Measurements from ENCODE around the gene PRDM11.
"Not testable (repeated sequence)": the region's sequence is repeated elsewhere in the genome, so short reads cannot be mapped to it uniquely, and the experiment has no call there.

Gene PRDM11

DNA sequence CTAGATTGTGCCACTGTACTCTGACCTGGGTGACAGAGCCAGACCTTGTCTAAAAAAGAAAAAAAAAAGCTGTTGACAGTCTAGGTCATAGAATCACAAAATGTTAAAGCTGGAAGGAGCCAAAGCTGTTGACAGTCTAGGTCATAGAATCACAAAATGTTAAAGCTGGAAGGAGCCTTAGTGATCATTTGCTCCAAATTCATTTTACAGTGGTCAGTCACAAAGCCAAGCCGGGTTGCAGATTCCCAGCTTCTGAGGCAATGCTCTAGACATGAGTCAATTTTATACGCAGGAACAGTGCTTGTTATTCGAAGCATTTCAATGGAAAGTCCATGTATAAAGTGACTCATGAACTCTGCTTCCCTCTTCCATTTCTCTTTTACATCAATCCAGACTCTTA lies 92.3 kb downstream of the PRDM11 start:
- no peak for DNase-seq

DNA sequence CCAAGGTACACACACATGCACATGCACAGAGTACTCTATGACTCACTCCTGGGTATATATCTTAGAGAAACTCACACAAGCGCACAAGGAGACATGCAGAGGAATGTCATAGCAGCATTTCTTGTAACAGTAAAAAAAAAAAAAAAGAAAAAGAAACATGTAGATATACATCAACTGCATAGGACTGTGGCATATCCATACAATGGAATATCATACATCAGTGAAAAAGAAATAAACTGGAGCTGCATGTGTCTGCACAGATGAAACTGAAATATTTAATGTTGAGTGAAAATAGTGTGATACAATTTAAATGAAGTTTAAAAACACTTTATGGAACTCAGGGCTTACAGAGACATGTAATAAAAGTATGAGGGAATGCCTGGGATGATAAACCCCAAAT lies 93.3 kb downstream of the PRDM11 start:
- no peak for DNase-seq

DNA sequence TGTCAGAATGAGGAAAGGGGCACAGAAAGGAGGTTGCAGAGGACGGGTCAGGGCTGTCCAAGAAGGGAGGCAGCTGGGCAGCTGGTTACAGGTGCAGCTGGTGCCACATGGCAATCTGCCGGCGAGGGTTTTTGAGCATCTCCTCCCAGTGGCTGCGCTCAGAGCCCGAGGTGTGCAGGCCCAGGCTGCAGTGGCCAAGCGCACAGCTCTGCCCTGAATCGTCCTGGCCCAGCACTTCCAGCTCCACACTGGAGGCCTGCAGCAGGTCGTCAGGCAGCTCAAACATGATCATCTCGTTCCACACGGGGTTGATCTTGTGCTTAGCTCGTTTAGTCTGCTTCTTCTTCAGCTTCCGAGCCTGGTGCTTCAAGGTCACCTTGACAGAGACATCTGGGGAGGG lies 97.5 kb downstream of the PRDM11 start:
- DNase-seq = no peak

DNA sequence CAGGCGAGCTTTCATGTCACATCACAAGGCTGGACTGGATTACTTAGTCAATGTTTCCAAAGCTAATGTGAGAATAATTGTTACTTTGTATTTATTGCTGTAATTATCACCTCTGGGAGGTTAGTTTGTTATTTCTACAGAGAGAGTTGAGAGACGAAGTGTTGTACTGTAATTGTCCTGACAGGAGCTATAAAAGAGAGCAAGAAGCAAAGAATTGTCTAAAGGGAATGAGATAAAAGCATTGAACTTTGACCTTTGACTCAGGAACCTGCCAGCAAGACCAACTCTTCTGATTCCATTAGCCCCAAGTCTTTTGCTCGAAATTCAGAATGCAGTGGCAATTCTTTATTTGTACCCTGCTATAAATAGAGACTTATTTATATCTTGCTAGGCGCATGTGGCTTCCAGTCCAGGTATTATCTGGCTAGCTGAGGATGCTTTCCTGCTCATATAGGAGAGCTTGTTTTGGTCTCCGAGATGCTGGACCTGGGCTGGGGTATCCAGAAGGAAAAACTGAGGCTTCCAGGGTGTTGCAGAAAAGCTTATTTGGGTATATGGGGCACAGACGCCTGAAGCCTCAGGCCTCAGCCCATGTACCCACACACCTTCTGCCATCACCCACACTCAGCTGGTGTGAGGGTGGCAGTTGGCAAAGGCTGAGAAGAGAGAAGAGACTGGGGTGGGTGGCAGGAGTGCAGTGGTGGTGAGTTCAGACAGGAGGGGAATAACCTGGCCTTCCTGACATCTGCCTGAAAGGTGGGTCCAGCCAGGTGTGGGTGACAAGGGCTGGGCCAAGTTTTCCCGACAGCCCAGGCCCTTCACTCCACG lies 99.0 kb downstream of the PRDM11 start:
- DNase-seq = no peak

DNA sequence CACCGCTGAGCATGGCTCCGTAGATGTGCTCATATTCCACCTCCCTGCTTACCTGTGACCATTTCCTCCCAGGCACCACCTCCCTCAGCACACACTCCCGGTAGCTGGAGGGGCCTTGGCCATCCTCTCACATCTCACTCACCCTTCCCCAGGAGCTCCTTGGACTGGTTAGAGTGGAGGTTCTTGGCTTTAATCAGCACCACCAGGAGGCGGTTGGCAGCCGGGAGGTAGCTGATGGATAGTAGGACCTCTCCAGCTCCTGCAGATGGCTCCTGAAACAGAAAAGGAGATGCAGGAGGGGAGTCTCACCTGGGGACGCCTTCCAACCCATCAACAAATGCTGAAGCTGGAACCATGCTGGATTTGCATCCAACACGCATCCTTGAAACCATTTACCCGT lies 99.8 kb downstream of the PRDM11 start:
- no peak for DNase-seq

DNA sequence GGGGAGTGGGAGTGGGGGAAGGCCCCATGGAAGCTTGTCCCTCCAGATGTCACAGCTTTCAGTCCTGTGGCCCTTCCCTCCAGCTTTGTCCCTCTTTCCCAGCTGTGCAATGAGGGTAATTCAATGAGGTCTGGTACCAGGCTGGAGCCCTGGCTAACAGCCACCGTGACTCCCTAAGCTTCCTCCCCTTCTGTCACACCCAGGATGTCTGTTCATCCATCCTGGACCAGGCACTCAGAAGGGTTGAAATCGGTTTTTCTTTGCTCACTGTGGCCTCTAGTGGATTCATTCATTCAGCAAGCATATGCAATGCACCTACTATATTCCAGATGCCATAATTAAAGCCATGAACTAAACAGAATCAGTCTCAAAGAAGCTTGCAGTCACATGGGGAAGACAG lies 101.0 kb downstream of the PRDM11 start:
- no peak for DNase-seq

DNA sequence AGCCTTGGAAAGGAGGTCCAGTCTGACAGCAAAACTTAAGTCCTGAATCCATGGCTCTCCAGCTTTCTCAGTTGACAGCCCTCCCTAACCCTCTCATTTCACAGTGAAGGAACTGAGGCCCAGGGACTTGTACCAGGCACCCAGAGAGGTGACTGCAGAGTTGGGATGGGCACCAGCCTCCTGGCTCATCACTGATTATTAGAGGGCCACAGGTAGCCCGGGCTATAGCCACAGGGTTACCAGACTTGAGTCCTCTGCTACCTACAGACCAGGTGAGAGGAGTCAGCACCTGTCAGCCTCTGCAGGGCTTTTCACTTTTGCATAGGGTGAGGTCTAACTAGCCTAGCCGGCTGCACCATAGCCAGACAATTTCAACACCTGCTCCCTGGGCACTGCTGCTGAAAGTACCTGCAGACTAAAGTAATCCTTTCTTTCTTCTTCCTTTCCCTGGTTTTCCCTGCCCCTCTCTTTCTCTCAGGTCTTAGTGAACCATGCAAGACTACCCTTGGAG lies 102.1 kb downstream of the PRDM11 start:
- DNase-seq = no peak

DNA sequence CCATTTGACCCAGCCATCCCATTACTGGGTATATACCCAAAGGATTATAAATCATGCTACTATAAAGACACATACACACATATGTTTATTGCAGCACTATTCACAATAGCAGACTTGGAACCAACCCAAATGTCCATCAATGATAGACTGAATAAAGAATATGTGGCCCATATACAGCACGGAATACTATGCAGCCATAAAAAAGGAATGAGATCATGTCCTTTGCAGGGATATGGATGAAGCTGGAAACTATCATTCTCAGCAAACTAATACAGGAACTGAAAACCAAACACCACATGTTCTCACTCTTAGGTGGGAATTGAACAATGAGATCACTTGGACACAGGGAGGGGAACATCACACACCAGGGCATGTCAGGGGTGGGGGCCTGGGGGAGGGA lies 102.9 kb downstream of the PRDM11 start:
- not testable (repeated sequence) for DNase-seq

DNA sequence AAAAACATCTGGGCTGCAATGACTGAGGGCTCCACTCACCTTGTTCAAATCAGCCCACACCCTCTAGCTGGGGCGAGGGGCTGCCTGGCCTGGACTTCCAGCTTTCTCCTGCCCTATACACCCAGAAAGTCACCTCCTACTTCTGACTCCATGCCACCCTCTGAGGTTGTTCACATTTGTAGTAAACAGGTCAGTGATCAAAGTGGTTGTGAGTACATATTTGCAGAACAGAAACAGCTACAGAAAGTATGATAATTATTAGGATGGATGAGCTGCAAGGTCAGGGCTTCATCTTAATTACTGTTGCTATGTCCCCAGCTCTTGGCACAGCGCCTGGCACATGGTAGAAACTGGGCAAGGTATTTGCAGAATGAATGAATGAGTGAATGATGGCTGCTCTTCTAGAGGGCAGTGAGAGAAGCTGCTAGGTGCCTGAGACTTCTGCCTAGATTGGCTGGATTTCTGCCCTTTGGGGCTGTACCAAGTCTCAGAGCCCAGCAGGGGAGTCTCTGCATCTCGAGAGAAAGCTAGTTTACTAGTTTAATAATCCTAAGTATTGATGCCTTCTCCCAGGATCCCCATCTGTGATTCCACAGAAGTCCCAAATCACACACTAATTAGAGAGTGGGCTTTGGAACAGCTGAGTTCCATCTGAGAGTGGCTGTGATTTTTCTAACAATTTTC lies 103.7 kb downstream of the PRDM11 start:
- no peak for DNase-seq

DNA sequence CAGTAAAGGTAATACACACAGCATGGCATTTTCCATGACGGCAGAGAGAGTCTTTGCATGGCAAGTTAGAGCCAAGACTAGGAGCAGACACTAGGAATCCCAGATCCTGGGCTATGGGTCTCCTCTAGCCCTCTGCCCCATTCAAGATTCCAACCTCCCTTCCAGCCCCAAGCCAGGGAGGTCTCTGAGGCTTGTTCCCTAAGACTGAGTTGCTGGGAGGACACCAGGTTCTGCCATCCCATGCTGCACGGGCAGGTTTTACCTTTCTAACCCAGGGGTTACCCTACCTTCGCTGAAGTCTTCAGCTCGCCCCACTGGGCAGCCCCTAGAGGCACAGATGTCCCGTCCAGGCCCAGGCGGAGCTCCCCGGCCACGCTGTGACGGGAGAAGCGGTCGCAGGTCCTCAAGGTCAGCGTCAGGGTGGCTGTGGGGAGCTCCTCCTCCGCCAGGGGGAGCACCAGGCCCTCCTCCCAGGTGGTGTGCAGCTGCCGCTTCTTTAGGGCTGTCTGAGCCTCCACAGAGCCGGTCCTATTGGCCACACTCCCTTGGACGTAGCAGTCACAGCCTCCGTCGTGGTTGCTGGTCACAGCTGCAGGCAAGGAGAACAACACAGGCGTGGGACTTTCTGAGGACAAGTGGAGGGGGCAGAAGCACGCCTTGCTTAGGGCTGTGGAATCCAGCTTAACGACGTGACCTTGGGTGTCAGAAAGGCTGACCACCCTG lies 105.9 kb downstream of the PRDM11 start:
- DNase-seq = no peak

DNA sequence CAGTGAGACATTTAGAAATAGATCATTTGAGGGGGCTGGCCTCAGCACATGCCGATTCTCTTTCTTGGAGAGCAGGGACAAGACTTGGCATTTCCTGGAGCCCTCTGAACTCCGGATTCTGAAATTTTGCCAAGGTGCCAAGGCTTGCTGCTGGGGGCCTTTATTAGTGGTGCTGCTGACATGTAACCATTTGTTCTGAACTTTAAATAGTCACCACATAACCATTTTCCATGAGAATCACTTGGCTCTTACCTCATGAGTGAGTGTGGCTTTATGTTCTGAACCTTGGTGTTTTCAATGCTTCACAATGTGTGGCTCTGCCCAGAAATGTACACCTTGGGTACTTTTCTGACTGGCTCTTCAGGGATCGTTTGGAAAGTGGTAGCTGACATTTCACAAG lies 106.4 kb downstream of the PRDM11 start:
- no peak for DNase-seq

DNA sequence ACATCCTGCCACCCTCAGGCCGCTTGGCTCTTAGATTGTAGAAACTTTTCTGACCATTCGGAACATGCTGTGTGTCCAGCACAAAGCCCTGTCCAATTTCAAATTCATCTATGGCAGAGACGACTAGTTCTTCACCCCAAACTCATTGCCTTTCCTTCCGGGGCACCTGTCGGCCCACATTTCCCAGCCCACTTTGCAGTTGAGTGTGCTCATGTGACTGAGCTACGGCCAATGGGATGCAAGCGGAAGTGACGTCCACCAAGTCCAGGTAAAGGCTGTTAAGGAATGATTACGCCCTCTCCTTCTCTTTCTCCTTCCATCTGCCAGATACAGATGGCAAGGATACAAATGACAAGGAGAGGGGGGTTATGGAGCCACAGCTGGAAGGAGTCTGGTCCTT lies 107.2 kb downstream of the PRDM11 start:
- no peak for DNase-seq

DNA sequence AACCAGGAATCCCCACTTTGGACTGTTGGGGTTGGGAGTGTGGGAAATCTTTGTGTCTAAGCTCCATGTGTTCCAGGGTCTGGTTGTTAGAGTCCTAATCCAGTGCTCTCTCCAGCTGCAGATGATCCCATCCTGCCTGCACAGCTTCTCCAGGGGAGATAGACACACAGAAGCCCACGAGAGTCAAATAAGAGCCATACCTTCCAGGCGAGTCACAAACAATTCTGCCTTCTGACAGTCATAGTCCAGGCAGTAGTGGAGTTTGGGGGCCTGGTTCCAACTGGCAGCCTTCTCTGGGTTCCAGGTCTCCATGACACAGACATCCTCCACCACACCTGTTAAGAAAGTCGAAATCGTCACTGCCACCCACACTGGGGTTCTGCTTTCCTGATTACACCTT lies 107.6 kb downstream of the PRDM11 start:
- DNase-seq = no peak

DNA sequence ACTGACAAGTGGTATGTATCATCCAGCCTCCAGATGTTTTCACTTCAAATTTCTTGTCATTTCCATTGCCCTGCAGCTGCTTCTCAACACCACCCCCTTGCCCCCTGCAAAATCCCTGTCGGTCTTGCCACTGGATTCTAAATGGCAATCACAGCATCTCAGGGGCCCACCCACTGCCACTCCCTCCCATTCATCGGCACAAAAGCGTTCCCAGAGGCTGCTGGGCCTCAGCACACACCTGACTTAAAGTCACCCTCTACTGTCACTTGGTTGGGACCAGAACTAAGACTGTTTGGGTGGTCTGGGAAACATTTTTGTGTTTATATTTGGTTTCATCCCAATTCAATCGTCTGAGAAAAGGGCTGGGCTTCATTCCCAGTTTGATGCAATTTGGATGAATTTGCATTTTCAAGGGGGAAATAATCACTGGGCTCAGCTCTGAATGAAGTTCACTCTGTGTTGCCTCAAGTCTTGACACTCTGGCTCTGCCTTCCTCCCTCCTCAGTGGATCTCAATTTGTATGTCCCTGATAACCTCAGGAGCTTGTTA lies 112.6 kb downstream of the PRDM11 start:
- no peak for DNase-seq

DNA sequence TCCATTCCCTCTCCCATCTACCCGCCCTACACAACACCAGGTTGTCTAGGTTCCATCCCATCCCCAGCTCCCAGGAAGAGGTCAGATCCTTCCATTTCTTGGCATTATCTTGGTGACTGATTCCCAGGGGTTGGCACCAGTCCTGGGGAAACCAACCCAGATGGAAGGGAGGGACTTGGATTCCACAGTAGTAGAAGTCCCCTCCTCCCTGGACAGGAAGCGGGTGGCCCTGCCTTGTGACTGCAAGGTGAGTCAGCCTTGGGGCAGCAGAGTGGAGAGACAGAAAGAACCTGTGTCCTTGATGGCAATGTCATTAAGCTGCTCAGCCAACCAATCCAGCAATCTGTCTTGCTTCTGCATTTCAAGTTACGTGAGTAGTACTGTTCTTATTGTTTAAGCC lies 113.2 kb downstream of the PRDM11 start:
- no peak for DNase-seq

DNA sequence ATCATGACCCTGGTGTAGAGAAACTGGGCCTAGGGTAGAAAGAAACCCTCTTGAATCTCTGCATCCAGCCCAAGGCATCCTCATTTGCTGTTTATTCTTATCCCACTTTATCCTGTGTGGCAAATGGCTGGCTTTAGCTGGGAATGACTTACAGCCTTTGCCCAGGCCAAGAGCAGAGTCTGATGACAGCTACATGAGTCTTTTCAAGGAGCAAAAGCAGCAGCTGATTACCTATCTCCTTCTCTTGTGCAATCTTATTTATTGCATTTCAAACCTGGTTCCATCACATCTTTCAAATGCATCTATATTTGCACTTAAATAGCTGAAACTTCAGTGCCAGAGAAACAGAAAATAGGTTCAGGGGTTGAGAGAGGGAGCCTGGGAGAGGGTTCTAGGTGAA lies 113.6 kb downstream of the PRDM11 start:
- no peak for DNase-seq

DNA sequence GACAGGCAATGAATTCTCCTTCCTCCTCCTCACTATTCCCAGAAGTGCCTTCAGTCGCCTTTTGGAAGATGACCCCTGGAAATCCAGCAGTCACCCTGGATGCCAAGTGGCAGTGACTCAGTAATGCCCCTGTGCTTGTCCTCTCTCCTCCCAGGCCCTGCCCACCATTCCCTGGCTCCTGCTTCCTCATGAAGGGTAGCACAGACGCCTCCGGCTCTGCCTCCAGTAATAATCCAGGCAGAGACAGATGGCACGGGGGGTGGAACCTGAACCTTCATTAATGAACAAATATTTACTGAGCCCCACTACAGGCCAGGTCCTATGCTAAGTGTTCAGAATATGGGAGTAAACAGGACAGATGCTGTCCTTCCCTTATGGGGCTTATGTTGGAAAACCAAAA lies 116.5 kb downstream of the PRDM11 start:
- DNase-seq = peak; percentile 19

DNA sequence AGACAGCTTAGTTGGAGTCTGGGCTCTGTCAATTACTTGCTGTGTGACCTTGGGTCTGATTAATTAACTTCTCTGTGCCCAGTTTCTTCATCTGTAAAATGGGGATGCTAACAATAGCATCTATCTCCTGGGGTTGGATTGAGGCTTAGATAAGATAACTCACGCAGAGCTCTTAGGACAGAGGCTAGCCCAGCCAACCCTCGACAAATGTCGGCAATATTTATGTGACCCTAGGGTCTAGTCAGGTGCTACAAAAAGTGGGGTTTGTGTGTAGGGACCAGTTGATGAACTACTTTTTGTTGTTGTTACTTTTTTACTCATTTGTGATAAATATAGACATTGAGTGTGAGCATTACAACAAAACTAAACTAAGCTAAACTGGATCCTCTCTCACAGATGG lies 117.3 kb downstream of the PRDM11 start:
- no peak for DNase-seq

DNA sequence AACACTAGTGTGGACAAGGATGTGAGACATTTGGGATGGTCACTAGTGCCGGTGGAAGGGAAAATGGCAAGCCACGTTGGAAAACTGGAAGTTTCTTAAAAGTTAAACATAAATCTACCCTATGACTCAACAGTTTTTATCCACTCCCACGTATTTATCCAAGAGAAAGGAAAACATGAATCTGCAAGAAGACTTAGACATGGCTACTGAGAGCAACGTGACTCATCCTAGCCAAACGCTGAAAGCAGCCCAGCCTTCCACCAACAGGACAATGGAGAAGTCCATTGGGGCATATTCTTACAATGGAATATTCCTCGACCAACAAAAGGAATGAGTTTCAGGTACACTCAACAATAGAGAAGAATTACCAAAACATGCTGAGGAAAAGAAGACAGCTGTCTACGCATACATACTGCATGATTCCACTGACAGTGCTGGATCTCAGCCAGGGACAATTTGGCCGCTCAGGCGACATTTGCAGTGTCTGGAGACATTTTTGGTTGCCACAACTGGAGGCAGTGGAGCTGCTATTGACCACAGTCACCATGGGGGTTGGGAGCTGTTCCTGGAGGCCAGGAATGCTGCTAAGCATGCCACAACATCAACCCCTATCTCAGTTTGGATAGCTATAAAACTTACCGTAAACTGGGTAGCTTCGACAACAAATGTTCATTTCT lies 118.5 kb downstream of the PRDM11 start:
- DNase-seq = no peak

DNA sequence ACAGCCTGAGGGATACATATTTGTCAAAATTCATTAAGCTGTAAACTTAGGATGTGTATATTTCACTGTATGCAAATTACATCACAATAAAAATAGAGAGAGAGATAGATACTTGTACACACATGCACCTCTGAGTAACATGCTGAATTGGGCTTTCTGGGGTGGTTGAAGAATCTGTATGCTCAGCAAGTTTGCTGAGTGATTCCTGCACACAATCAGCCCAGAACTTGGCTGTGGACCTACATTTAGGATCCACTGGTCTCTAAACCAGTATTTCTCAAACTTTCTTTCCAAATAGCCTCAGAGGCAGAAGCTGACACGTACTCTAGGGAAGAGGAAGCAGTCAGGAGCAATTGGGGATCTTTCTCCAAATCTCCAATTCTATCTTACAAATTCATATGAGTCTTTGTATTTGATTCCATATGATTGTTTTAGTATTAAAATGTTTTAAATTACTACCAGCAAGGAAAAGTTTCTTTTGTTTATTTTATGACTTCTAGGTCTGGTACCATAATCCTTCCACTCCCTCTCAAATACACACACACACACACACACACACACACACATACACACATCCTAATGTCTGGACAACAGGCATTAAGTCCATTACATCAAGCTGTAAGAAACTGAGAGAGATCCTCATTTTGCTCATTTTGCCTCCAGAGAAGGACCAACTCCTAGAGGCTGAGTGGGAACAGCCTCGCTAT lies 119.7 kb downstream of the PRDM11 start:
- no peak for DNase-seq

DNA sequence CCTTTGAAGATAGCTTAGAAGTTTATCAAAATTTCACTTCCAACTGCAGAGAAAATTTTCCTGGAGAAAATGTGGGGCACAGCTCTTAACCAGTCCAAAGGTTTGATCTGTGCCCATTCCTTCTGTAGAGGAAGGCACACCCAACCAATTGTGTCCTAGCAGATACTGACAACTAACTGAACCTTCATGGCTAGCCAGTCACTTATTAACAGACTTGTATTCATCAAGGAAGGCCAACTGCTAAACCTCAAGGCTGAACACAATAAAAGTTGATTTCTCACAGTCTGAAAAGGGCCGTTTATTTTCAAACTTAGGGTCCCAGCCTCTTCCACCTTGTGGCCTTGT lies 120.2 kb downstream of the PRDM11 start:
- no peak for DNase-seq

DNA sequence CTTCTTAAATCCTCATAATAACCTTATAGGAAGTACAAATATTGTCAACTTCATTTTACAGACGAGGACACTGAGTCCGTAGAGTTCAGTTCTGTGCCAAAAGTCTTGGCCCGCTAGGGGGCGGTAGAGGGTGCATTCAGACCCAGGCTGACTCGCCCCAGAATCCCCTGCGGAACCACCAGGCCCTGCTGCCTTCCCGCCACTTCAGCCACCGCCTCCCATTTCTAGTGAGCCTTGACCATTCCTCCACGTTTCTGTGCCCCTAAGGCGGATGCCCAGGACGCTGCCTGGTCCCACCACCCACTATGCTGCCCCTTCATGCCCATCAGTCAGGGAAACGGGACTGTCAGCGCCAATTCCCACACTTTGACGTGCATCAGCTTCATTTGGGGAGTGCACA lies 120.6 kb downstream of the PRDM11 start:
- DNase-seq = no peak
